Mesendoderm (in vitro differentiated cells): ENCODE data around the gene KRT15. TPM values are rescaled to one million over a fixed set of nuclear protein-coding genes. Genes with fewer than 3 reads are reported as not detected.

Source experiments
- DNase-seq: peaks from one replicate; pipeline ENCODE4 v3.0.0; 2013
- H2AK5ac ChIP-seq: 2 replicates; pipeline ENCODE4 v1.6.1; 2013; ENCODE audit warnings: low read length, inconsistent platforms
- H2BK120ac ChIP-seq: 2 replicates; pipeline ENCODE4 v1.6.1; 2013; ENCODE audit warnings: low read depth, mild to moderate bottlenecking, low read length, moderate library complexity, mixed read lengths
- H2BK15ac ChIP-seq: replicated peaks from 2 replicates; pipeline ENCODE4 v1.6.1; 2013; ENCODE audit warnings: low read depth, mild to moderate bottlenecking, moderate library complexity
- H2BK5ac ChIP-seq: 2 replicates; pipeline ENCODE4 v1.6.1; 2013; ENCODE audit warnings: low read length, inconsistent platforms
- H3K18ac ChIP-seq: 2 replicates; pipeline ENCODE4 v1.6.1; 2013; ENCODE audit warnings: mild to moderate bottlenecking, low read length, mixed read lengths
- H3K23ac ChIP-seq: one replicate; pipeline ENCODE4 v1.6.1; 2013; ENCODE audit warnings: low read length
- H3K27ac ChIP-seq: 2 replicates; pipeline ENCODE4 v1.5.1; 2013; ENCODE audit warnings: low read depth, mild to moderate bottlenecking, inconsistent platforms, low read length, moderate library complexity
- H3K27me3 ChIP-seq: 2 replicates; pipeline ENCODE4 v1.6.1; 2013; ENCODE audit warnings: low read length, control low read depth, mild to moderate bottlenecking, inconsistent platforms; ENCODE audit not compliant: insufficient read depth, poor library complexity
- H3K36me3 ChIP-seq: 2 replicates; pipeline ENCODE4 v1.6.1; 2013; ENCODE audit warnings: low read length, inconsistent platforms; ENCODE audit not compliant: control insufficient read depth, insufficient read depth
- H3K4ac ChIP-seq: one replicate; pipeline ENCODE4 v1.6.1; 2013; ENCODE audit warnings: low read depth, mild to moderate bottlenecking, low read length, moderate library complexity
- H3K4me1 ChIP-seq: 2 replicates; pipeline ENCODE4 v1.6.1; 2013; ENCODE audit warnings: low read depth, low read length, inconsistent platforms; ENCODE audit not compliant: control insufficient read depth
- H3K4me2 ChIP-seq: 2 replicates; pipeline ENCODE4 v1.6.1; 2013; ENCODE audit warnings: low read length
- H3K4me3 ChIP-seq: 2 replicates; pipeline ENCODE4 v1.5.1; 2013; ENCODE audit warnings: mild to moderate bottlenecking, low read length
- H3K56ac ChIP-seq: one replicate; pipeline ENCODE4 v1.6.1; 2013; ENCODE audit warnings: low read length
- H3K79me1 ChIP-seq: 2 replicates; pipeline ENCODE4 v1.6.1; 2013; ENCODE audit warnings: low read length, inconsistent platforms
- H3K79me2 ChIP-seq: 2 replicates; pipeline ENCODE4 v1.6.1; 2013; ENCODE audit warnings: mild to moderate bottlenecking, low read length; ENCODE audit not compliant: control insufficient read depth, insufficient read depth
- H3K9ac ChIP-seq: 2 replicates; pipeline ENCODE4 v1.6.1; 2013; ENCODE audit warnings: low read length, inconsistent platforms
- H4K5ac ChIP-seq: one replicate; pipeline ENCODE4 v1.6.1; 2013; ENCODE audit warnings: low read length
- H4K8ac ChIP-seq: one replicate; pipeline ENCODE4 v1.6.1; 2013; ENCODE audit warnings: low read depth, mild to moderate bottlenecking, control low read depth, low read length, moderate library complexity
- WGBS: extraction: QIAGEN DNeasy Blood & Tissue Kit; methylation state at CpG from one replicate; pipeline ENCODE4 v1.1.7; 2013; ENCODE audit warnings: low lambda C conversion rate, missing lambda C conversion rate; ENCODE audit not compliant: insufficient coverage; ENCODE audit errors: extremely low coverage; 5-methylcytosine and 5-hydroxymethylcytosine counted together
- small RNA-seq: library from polyadenylated mRNA; stranded (forward); fragments of <200 nt; extraction: miRNeasy Mini kit (QIAGEN cat#:217004); gene quantifications from one replicate; pipeline ENCODE3, GENCODE V24; 2013; ENCODE audit not compliant: insufficient read depth

KRT15 gene

DNA sequence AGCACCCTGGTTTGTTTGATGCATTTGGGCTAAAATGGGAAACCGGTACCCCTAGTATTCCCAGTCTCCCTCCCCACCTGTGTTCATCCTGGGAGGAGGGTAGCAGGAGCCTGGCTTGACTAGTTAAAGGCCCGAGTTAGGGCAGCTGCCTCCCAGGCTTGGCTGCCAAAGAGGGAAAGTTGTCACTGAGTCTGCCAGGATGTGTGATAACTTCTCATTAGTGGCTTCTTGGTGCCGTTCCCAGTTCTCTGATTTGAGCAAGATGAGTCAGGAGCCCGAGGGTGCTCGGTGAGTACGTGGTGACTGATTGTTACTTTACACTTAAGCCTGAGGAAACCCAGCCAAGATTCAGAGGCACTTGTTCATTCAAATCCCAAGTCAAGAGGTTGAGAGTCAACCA is 54.0 kb downstream of the KRT15 start:
- Histone ChIP-seq H3K36me3 (no peaks in the 10 kb centered on the region), H3K79me2 (no peaks in the 10 kb centered on the region), H3K27ac (no peak overlapping the region), H3K4me2 (no peak overlapping the region), H2AK5ac (no peak overlapping the region), H3K27me3 (no peaks in the 10 kb centered on the region), H2BK5ac (no peak overlapping the region), H3K23ac (no peak overlapping the region), H3K4ac (no peak overlapping the region), H3K4me1 (no peaks in the 10 kb centered on the region), H3K18ac (no peak overlapping the region), H3K79me1 (no peaks in the 10 kb centered on the region), H2BK15ac (no peak overlapping the region), H4K8ac (no peak overlapping the region), H3K4me3 (no peak overlapping the region), H2BK120ac (no peak overlapping the region), H3K9ac (no peak overlapping the region), H3K56ac (no peak overlapping the region), H4K5ac (no peak overlapping the region)
- DNase-seq = no peak
- WGBS = no CpG with 5 or more reads among the region's 6 CpGs

- H3K36me3 ChIP-seq = no peaks in the 10 kb centered on the region
- no peak overlapping the region for H2BK120ac ChIP-seq
- H3K4me1 ChIP-seq = no peaks in the 10 kb centered on the region
- no peak overlapping the region for H4K8ac ChIP-seq
- no peak overlapping the region for H2AK5ac ChIP-seq
- no peak overlapping the region for H3K4me2 ChIP-seq
- H3K4me3 ChIP-seq = no peak overlapping the region
- H3K56ac ChIP-seq = no peak overlapping the region
- no peak overlapping the region for H3K9ac ChIP-seq
- H4K5ac ChIP-seq = no peak overlapping the region
- WGBS = no CpG with 5 or more reads among the region's 11 CpGs
- no peak for DNase-seq
- H3K18ac ChIP-seq = no peak overlapping the region
- H2BK5ac ChIP-seq = no peak overlapping the region
- no peak overlapping the region for H2BK15ac ChIP-seq
- no peak overlapping the region for H3K27ac ChIP-seq
- H3K23ac ChIP-seq = no peak overlapping the region
- no peaks in the 10 kb centered on the region for H3K27me3 ChIP-seq
- H3K79me1 ChIP-seq = no peaks in the 10 kb centered on the region
- H3K4ac ChIP-seq = no peak overlapping the region
- no peaks in the 10 kb centered on the region for H3K79me2 ChIP-seq
These were observed 54.5 kb downstream of the KRT15 start for GRCh38 chr17:41464173-41464572.

DNA sequence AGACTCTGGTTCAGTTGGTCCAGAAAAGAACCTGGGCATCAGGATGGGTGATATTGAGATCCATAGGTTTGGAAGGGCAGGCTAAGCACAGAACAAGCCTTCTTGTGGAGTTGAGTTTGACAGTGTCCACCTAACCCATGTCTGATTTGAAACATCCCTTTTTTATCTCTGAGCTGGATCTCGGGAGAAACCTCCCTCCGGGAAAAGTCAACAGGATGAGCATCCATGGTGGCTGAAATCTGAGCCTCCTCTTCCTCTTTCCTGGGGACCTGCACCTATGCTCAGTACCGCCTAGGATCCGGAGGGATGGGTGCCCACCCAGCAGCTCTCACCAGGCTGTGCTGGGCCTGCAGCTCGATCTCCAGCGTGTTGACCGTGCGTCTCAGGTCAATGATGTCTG is 54.9 kb downstream of the KRT15 start:
- H3K56ac ChIP-seq = no peak overlapping the region
- H3K79me2 ChIP-seq = no peaks in the 10 kb centered on the region
- H3K9ac ChIP-seq = no peak overlapping the region
- no peak overlapping the region for H3K4me3 ChIP-seq
- no peaks in the 10 kb centered on the region for H3K36me3 ChIP-seq
- H3K27me3 ChIP-seq = no peaks in the 10 kb centered on the region
- H3K4me2 ChIP-seq = no peak overlapping the region
- no peak overlapping the region for H4K8ac ChIP-seq
- H3K79me1 ChIP-seq = no peaks in the 10 kb centered on the region
- H3K4me1 ChIP-seq = no peaks in the 10 kb centered on the region
- no CpG with 5 or more reads among the region's 8 CpGs for WGBS
- no peak overlapping the region for H3K27ac ChIP-seq
- H3K4ac ChIP-seq = no peak overlapping the region
- no peak overlapping the region for H3K18ac ChIP-seq
- no peak overlapping the region for H2BK120ac ChIP-seq
- no peak overlapping the region for H4K5ac ChIP-seq
- H2BK15ac ChIP-seq = no peak overlapping the region
- no peak overlapping the region for H3K23ac ChIP-seq
- no peak overlapping the region for H2AK5ac ChIP-seq
- no peak overlapping the region for H2BK5ac ChIP-seq
- DNase-seq = no peak

Small RNA genes within 50 kb of the gene (small RNA-seq; reads per million reads assigned to genes)
- not detected for gene RNU2-32P
